Caco-2 (cell line): Measurements from ENCODE around the gene THEM5. TPM values are rescaled to one million over a fixed set of nuclear protein-coding genes. Genes with fewer than 3 reads are reported as not detected.

Experiments used
- BruUV-seq: library from RNA; stranded (reverse); fragments of 400-500 nt; replicated peaks from 2 replicates; lab custom pipeline; 2021; lab: Mats Ljungman, UMichigan
- CTCF ChIA-PET: fragments of 300-600 bp; sonication (Branson Sonifier 250); formaldehyde crosslinking; loops from one replicate; lab custom pipeline; 2022; ENCODE audit warnings: antibody characterized with exemption; lab: Charles Lee
- POLR2A ChIA-PET: fragments of 300-600 bp; sonication (Branson Sonifier 250); formaldehyde crosslinking; loops from one replicate; lab custom pipeline; 2022; ENCODE audit warnings: antibody characterized with exemption; lab: Charles Lee
- DNase-seq, 2 experiments: peaks; one replicate each; pipeline versions ENCODE4 v3.0.0 to v3.0.0-alpha.2; 2020 to 2022
- H3K27me3 ChIP-seq: replicated peaks from 2 replicates; pipeline ENCODE4 v1.6.0; 2011; ENCODE audit warnings: low read length; ENCODE audit not compliant: control insufficient read depth, insufficient read depth
- H3K36me3 ChIP-seq: 2 replicates; pipeline ENCODE4 v1.5.1; 2011; ENCODE audit warnings: low read length; ENCODE audit not compliant: control insufficient read depth, insufficient read depth
- H3K4me1 ChIP-seq: fragments of 250-450 bp; sonication (Bioruptor Pico); 2 replicates; pipeline ENCODE4 v1.5.1; 2020; ENCODE audit warnings: mild to moderate bottlenecking
- H3K4me3 ChIP-seq: 2 replicates; pipeline ENCODE4 v1.5.1; 2011; ENCODE audit warnings: low read depth, mild to moderate bottlenecking, control low read depth, low read length
- H3K9me3 ChIP-seq: fragments of 250-450 bp; sonication (Bioruptor Pico); 2 replicates; pipeline ENCODE4 v1.5.1; 2020; ENCODE audit warnings: mild to moderate bottlenecking, moderate library complexity
- H3K27ac Mint-ChIP-seq: one replicate; pipeline ENCODE4 v1.8.0; 2022; ENCODE audit warnings: mixed read lengths; ENCODE audit not compliant: unreplicated experiment
- H3K27me3 Mint-ChIP-seq: one replicate; pipeline ENCODE4 v1.8.0; 2022; ENCODE audit warnings: mixed read lengths; ENCODE audit not compliant: insufficient read depth, unreplicated experiment
- H3K36me3 Mint-ChIP-seq: one replicate; pipeline ENCODE4 v1.8.0; 2022; ENCODE audit warnings: mild to moderate bottlenecking, mixed read lengths; ENCODE audit not compliant: insufficient read depth, unreplicated experiment
- H3K4me1 Mint-ChIP-seq: one replicate; pipeline ENCODE4 v1.8.0; 2022; ENCODE audit warnings: low read depth, mixed read lengths; ENCODE audit not compliant: unreplicated experiment
- H3K4me3 Mint-ChIP-seq: one replicate; pipeline ENCODE4 v1.8.0; 2022; ENCODE audit warnings: mild to moderate bottlenecking, moderate library complexity, mixed read lengths; ENCODE audit not compliant: unreplicated experiment
- H3K9me3 Mint-ChIP-seq: one replicate; pipeline ENCODE4 v1.8.0; 2022; ENCODE audit warnings: mixed read lengths; ENCODE audit not compliant: unreplicated experiment
- CTCF ChIP-seq, 2 experiments: fragments of 200-600 bp in 1 of 2; IDR thresholded peaks; 1 replicate in 1 of 2; 2 replicates in 1 of 2; pipeline versions ENCODE4 v1.5.1 to v1.8.0; 2011 to 2022; ENCODE audit warnings: antibody characterized with exemption in 1 of 2, control low read depth in 1 of 2, inconsistent platforms in 1 of 2, low read depth in 1 of 2, low read length in 1 of 2, mild to moderate bottlenecking in 1 of 2, moderate library complexity in 1 of 2; ENCODE audit not compliant: insufficient read depth in 1 of 2, severe bottlenecking in 1 of 2, unreplicated experiment in 1 of 2
- intact Hi-C: fragments of 100-400 bp; cut with micrococcal nuclease; formaldehyde crosslinking; loops from one replicate; pipeline ENCODE4 v1.10.0; 2022; ENCODE audit not compliant: unreplicated experiment
- total RNA-seq: library from RNA; stranded (reverse); gene quantifications from 2 replicates; pipeline ENCODE4 v1.2.3, GENCODE V29; 2022

THEM5 gene
- total RNA-seq, 1 experiment from 2014 or later, result not detected

- H3K9me3 ChIP-seq, result no peaks in the 10 kb centered on the region
- peaks cover 20% of the 10 kb centered on the region for H3K4me1 ChIP-seq
- H3K4me3 ChIP-seq, result no peak overlapping the region
- intact Hi-C loops, result no loop called here
- no peak overlapping the region for H3K27ac Mint-ChIP-seq
- TF ChIP-seq CTCF (IDR thresholded peaks at IDR 0.05; ENCODE audit: insufficient read depth in 1 of 2, low read depth in 1 of 2, low read length in 1 of 2, severe bottlenecking in 1 of 2, unreplicated experiment in 1 of 2), result no peak
- DNase-seq, result no peak
- no peaks in the 10 kb centered on the region for H3K9me3 Mint-ChIP-seq
- ChIA-PET CTCF (no interaction called here), POLR2A (no interaction called here)
- H3K36me3 Mint-ChIP-seq, result peaks cover 11% of the 10 kb centered on the region
- no peak overlapping the region for H3K4me3 Mint-ChIP-seq
- no peaks in the 10 kb centered on the region for H3K27me3 Mint-ChIP-seq
- no peaks in the 10 kb centered on the region for H3K36me3 ChIP-seq
- no peaks in the 10 kb centered on the region for H3K27me3 ChIP-seq
- BruUV-seq, result no TSS peak
- peaks cover 31% of the 10 kb centered on the region for H3K4me1 Mint-ChIP-seq
These were observed 21.1 kb downstream of the THEM5 start for GRCh38 chr1:151832318-151832980.

GRCh38 chr1:151831605-151832004, 21.9 kb downstream of the THEM5 start, which contains the start of gene RORC:
Gene RORC (minus strand): TSS chr1:151831802. CDS start chr1:151831764, 38 bp downstream.
- ChIA-PET POLR2A (no interaction called here), CTCF (no interaction called here)
- Mint-ChIP-seq H3K4me3 (no peak within 1 kb of the TSS), H3K4me1 (peaks cover 23% of the 10 kb centered on the region), H3K27ac (no peak within 1 kb of the TSS), H3K27me3 (no peaks in the 10 kb centered on the region), H3K36me3 (peaks cover 9% of the 10 kb centered on the region), H3K9me3 (no peaks in the 10 kb centered on the region)
- no peak for DNase-seq
- Histone ChIP-seq H3K4me3 (no peak within 1 kb of the TSS), H3K4me1 (peaks cover 17% of the 10 kb centered on the region), H3K9me3 (no peaks in the 10 kb centered on the region), H3K27me3 (no peaks in the 10 kb centered on the region), H3K36me3 (no peaks in the 10 kb centered on the region)
- BruUV-seq, result no TSS peak
- no peak for TF ChIP-seq CTCF (IDR thresholded peaks at IDR 0.05; ENCODE audit: insufficient read depth in 1 of 2, low read depth in 1 of 2, low read length in 1 of 2, severe bottlenecking in 1 of 2, unreplicated experiment in 1 of 2)
- intact Hi-C loops, result no loop called here

GRCh38 chr1:151831256-151831591, 22.3 kb downstream of the THEM5 start:
- Histone ChIP-seq H3K4me3 (no peak overlapping the region), H3K9me3 (no peaks in the 10 kb centered on the region), H3K4me1 (peaks cover 13% of the 10 kb centered on the region), H3K36me3 (no peaks in the 10 kb centered on the region), H3K27me3 (no peaks in the 10 kb centered on the region)
- Mint-ChIP-seq H3K27ac (no peak overlapping the region), H3K9me3 (no peaks in the 10 kb centered on the region), H3K4me3 (no peak overlapping the region), H3K4me1 (peaks cover 19% of the 10 kb centered on the region), H3K36me3 (peaks cover 5% of the 10 kb centered on the region), H3K27me3 (no peaks in the 10 kb centered on the region)
- intact Hi-C loops, result no loop called here
- no peak for DNase-seq
- no peak for TF ChIP-seq CTCF (IDR thresholded peaks at IDR 0.05; ENCODE audit: insufficient read depth in 1 of 2, low read depth in 1 of 2, low read length in 1 of 2, severe bottlenecking in 1 of 2, unreplicated experiment in 1 of 2)
- POLR2A ChIA-PET, result no interaction called here
- BruUV-seq, result no TSS peak
- CTCF ChIA-PET, result no interaction called here
